Kidney tubule cell (primary cell): ENCODE results near the gene ADORA2B.
A peak's percentile ranks its signal among the peaks of the same experiment; 100 is the strongest.
"Not testable (repeated sequence)": the region's sequence is repeated elsewhere in the genome, so short reads cannot be mapped to it uniquely, and the experiment has no call there.

Experiments
- DNase-seq: peaks from one replicate; pipeline ENCODE4 v3.0.0-alpha.2; 2018; ENCODE audit warnings: low spot score

The ADORA2B gene

GRCh38 chr17:15922586-15922985 lies 22.3 kb upstream of the ADORA2B start:
- no peak for DNase-seq

GRCh38 chr17:15926039-15926740 lies 18.7 kb upstream of the ADORA2B start:
- DNase-seq: no peak

DNA sequence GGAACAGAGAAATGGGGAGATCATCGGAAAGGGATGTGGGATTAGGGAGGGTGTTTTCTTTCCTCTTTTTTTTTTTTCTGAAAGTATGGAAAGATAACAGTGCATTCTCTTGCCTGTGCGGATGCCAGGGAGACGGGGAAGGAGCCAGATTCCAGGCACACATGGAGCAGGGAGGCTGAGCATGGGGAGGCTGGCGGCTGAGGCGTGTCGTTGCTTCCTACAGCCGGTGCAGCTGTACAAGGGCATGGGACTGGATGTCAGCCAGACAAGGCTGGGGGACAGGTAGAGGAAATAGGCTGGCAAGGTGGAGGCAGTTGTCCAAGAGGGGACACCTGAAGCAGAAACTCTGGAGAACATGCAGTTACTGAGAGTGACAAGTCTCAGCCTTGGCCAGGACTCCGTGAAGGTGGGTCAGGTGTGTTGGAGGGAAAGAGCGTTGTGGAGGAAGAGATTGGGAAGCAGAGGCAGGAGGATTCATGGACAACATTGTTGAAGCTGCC lies 16.6 kb upstream of the ADORA2B start:
- DNase-seq: no peak

DNA sequence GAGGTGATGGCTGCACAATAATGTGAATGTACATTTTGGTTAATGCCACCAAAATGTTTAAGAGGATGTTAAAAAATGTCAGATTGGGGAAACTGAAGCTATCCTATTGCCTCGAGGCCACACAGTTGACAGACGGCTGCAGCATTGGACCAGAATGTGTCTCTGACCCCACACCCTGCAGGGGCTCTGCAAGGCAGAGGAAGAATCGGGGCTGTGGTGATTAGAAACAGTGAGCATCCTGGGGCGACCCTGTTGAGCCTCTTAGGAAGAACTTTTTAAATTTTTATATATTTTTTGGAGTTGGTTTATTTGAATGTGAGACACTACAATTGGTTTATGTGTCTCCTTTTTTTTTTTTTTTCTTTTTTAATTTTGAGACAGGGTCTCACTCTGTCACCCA lies 15.0 kb upstream of the ADORA2B start:
- no peak for DNase-seq

GRCh38 chr17:15930426-15930825 lies 14.5 kb upstream of the ADORA2B start:
- DNase-seq: no peak

- no peak for DNase-seq
Measured at GRCh38 chr17:15931394-15931793, 13.5 kb upstream of the ADORA2B start.

DNA sequence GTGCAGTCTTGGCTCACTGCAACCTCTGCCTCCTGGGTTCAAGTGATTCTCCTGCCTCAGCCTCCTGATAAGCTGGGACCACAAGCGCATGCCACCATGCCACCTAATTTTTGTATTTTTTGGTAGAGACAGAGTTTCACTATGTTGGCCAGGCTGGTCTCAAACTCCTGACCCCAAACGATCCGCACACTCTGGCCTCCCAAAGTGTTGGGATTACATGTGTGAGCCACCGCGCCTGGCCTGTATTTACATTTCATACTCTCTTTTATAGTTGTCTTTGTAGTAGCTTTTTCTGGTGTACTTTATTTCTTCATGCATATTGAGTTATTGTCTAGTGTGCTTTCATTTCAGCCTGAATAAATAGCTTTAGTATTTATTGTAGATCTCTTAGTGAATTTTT lies 10.1 kb upstream of the ADORA2B start:
- DNase-seq: no peak

DNA sequence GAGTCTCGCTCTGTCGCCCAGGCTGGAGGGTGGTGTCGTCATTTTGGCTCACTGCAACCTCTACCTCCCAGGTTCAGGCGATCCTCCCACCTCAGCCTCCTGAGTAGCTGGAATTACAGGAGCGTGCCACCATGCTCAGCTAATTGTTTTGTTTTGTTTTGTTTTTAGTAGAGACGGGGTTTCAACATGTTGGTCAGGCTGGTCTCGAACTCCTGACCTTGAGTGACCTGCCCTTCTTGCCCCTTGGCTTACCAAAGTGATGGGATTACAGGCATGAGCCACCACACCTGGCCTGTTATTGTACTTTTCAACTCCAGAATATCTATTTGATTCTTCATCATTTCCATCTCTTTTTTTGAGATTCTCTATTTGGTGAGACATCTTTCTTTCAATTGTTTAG lies 9.0 kb upstream of the ADORA2B start:
- no peak for DNase-seq

- not testable (repeated sequence) for DNase-seq
Measured at GRCh38 chr17:15936481-15936880, 8.4 kb upstream of the ADORA2B start.

GRCh38 chr17:15941781-15942180 lies 3.1 kb upstream of the ADORA2B start:
- DNase-seq: peak; percentile 40

- no peak for DNase-seq
Measured at GRCh38 chr17:15942207-15942833, 2.6 kb upstream of the ADORA2B start.

- DNase-seq: no peak
Measured at GRCh38 chr17:15943971-15944758, 765 bp upstream of the ADORA2B start.

DNA sequence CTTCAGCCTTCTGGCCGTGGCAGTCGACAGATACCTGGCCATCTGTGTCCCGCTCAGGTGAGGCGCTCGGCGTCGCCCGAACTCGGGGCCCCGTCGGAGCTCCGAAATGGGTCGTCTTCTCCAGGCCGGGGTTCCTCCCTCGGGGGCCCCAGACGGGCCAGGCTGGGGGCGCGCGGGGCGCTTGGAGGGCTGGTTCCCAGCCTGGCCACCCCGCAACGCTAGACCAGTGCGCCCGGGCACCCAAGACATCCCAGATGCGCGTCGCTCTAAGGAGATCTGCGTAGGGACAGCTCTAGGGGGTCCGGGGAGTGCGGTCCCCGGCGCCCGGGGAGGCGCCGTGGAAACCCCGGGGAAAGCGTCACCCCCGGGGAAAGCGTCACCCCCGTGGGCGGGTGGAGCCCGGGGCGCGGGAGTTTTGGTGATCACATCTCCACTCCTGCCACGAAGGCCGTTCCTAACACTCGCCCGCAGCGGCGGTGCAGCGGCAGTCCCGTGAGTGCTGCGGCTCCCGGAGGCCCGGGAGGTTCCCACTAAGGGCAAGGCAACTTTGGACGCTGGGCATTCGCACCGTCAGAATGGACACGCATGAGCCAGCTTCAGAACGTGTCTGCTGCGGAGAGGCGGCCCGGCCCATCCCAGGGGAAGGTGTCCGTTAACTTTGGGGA lies 729 bp downstream of the ADORA2B start:
- peak; percentile 33 for DNase-seq

DNA sequence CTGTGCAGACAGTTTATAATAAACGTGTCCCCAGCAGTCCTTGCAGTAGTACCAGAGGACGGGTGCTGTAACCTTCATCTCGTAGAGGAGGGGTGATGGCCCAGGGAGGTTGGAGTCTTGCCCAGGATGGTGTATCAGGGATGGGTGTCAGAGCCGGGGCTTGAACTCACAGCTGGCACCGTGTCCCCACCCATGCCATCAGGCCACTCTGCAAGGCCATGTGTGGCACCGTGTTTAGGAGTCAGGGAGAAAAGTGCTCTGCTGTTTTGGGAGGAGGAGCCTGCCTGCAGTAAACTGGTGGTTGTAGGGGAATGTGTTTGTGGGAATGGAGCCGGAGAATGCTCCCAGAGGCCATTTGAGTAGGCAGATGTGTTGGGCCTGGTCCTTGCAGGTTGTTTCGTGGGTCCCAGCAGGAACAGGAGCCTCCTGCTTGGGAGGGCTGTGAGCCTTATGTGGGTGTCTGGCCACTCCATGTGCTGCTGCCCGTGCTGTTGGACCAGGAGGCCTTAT lies 1.7 kb downstream of the ADORA2B start:
- DNase-seq: no peak

- DNase-seq: peak; percentile 34
Measured at GRCh38 chr17:15947271-15947670, 2.3 kb downstream of the ADORA2B start.

GRCh38 chr17:15947976-15948752 lies 3.2 kb downstream of the ADORA2B start:
- no peak for DNase-seq

DNA sequence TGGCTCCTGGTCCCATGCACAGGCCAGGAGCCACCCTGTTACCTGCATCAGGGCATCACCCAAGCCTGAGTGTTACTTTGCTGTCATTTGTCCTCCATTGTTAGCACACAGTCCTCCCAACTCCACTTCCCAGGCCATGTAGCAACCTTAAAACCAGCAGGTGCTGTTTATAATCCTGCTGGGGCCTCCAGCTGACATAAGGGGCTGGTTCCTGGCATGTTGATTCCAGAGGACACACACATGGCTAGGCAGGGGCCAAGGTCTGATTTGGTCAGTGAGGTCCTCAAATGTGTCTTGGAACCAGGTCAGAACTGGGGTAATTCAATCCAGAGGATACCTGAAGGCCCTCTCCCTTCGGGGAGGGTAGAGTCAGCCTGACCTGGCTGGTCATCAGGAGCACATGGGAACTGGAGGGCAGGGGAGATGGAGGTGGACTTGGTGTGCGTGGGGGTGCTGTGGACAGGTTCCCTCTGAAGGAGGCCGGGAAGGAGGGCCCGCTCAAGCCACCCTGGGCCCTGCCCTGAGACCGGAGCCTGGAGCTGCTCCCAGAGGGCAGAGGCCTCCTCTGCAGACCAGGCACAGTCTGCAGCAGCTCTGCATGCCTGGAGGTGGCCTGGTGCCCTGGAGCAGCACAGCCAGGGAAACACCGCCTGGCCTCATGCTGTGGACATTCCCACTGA lies 6.6 kb downstream of the ADORA2B start:
- DNase-seq: no peak

GRCh38 chr17:15952048-15952532 lies 7.2 kb downstream of the ADORA2B start:
- no peak for DNase-seq

DNA sequence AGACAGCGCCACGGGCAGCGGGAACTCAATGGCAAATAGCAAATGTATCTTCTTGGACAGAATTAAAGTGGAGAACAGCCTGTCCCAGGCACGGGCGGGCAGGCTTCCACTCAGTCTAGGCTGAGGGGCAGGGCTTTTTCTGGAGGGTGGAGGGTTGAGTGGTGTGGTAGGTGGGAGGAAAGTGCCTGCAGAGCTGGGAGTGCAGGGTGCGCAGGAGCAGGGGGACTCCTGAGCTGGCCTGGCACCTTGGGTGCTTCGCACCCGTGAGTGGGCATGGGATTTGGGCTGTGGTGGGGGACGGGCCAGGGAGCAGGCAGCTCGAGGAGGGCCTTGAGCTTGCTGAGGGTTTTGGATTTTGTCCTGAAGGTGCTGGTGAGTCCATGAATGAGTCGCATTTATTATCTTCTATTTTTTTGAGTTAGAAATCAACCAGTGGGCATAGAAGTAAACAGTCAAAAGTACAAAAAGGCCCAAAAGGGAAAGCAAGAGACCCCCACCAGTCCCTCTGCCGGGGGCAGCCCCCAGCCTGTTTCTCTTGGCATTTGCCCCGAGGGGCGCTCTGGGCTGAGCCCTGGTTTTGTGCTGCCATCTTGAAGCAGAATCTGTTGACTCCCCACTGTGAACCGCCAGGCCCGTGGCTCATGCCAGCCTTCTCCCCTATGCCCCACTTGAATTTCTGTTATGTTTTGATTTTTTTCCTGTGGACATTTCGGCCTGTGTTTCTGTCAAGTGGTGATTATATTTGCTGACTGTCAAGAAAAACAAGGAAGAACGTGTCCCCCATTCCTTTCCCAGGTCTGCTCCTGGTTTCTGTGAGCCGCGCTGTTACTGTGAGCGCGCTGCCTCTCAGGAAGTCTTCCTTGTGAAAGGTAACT lies 8.2 kb downstream of the ADORA2B start:
- no peak for DNase-seq

- peak; percentile 99 for DNase-seq
Measured at GRCh38 chr17:15954222-15954621, 9.3 kb downstream of the ADORA2B start.
